ENCODE results near the gene NFIA.
A peak's percentile ranks its signal among the peaks of the same experiment; 100 is the strongest.
"Not testable (repeated sequence)": the region's sequence is repeated elsewhere in the genome, so short reads cannot be mapped to it uniquely, and the experiment has no call there.

The NFIA gene

GRCh38 chr1:61254634-61255357 lies 172.4 kb downstream of the NFIA start:
- DNase-seq: no peak

- no peak for DNase-seq
These were observed 173.0 kb downstream of the NFIA start for GRCh38 chr1:61255358-61255703.

- no peak for DNase-seq
These were observed 177.2 kb downstream of the NFIA start for GRCh38 chr1:61259379-61260148.

GRCh38 chr1:61260171-61260570 lies 177.8 kb downstream of the NFIA start:
- no peak for DNase-seq

GRCh38 chr1:61261595-61261994 lies 179.2 kb downstream of the NFIA start:
- DNase-seq: no peak

GRCh38 chr1:61263905-61264824 lies 181.8 kb downstream of the NFIA start:
- DNase-seq: no peak

GRCh38 chr1:61264825-61265242 lies 182.5 kb downstream of the NFIA start:
- no peak for DNase-seq

- DNase-seq: no peak
These were observed 183.3 kb downstream of the NFIA start for GRCh38 chr1:61265665-61266064.

GRCh38 chr1:61266738-61267137 lies 184.4 kb downstream of the NFIA start:
- DNase-seq: no peak

- DNase-seq: no peak
These were observed 186.3 kb downstream of the NFIA start for GRCh38 chr1:61268546-61269240.

- DNase-seq: peak in 1 of 5 donors; percentile 1
These were observed 187.2 kb downstream of the NFIA start for GRCh38 chr1:61269602-61270001.

GRCh38 chr1:61270107-61270506 lies 187.7 kb downstream of the NFIA start:
- DNase-seq: no peak

- peak in 1 of 5 donors; percentile 75 for DNase-seq
These were observed 188.5 kb downstream of the NFIA start for GRCh38 chr1:61270761-61271411.

GRCh38 chr1:61271412-61271789 lies 189.0 kb downstream of the NFIA start:
- DNase-seq: no peak

- DNase-seq: no peak
These were observed 190.9 kb downstream of the NFIA start for GRCh38 chr1:61273167-61273705.

GRCh38 chr1:61273861-61274260 lies 191.5 kb downstream of the NFIA start:
- DNase-seq: no peak

GRCh38 chr1:61274939-61275338 lies 192.6 kb downstream of the NFIA start:
- DNase-seq: no peak

GRCh38 chr1:61276246-61276645 lies 193.9 kb downstream of the NFIA start:
- DNase-seq: no peak

- no peak for DNase-seq
These were observed 194.8 kb downstream of the NFIA start for GRCh38 chr1:61277121-61277690.

- DNase-seq: not testable (repeated sequence)
These were observed 196.1 kb downstream of the NFIA start for GRCh38 chr1:61278503-61278902.

GRCh38 chr1:61278966-61279365 lies 196.6 kb downstream of the NFIA start:
- DNase-seq: no peak
